AG09309 (cell line): Measurements from ENCODE around the gene SUPT20HL2.
"Not testable (repeated sequence)": the region's sequence is repeated elsewhere in the genome, so short reads cannot be mapped to it uniquely, and the experiment has no call there.

Experiments used
- DNase-seq: peaks from one replicate; pipeline ENCODE4 v3.0.0-alpha.2; 2010; ENCODE audit warnings: low read depth
- H3K4me3 ChIP-seq: 2 replicates; pipeline ENCODE4 v1.5.1; 2011; ENCODE audit warnings: mild to moderate bottlenecking, low read depth, low read length, moderate library complexity; ENCODE audit not compliant: control insufficient read depth
- CTCF ChIP-seq: IDR thresholded peaks from 2 replicates; pipeline ENCODE4 v1.5.1; 2011; ENCODE audit warnings: mild to moderate bottlenecking, low read depth, low read length, inconsistent platforms; ENCODE audit not compliant: insufficient read depth, control insufficient read depth; ENCODE audit errors: missing control alignments

The SUPT20HL2 gene

GRCh38 chrX:24314019-24314635 lies at the start of gene SUPT20HL2:
TSS of gene SUPT20HL2 (minus strand) at chrX:24314069. CDS start at chrX:24313315, 754 bp downstream.
- no peak within 1 kb of the TSS for H3K4me3 ChIP-seq
- TF ChIP-seq CTCF, result no peak
- DNase-seq, result no peak

DNA sequence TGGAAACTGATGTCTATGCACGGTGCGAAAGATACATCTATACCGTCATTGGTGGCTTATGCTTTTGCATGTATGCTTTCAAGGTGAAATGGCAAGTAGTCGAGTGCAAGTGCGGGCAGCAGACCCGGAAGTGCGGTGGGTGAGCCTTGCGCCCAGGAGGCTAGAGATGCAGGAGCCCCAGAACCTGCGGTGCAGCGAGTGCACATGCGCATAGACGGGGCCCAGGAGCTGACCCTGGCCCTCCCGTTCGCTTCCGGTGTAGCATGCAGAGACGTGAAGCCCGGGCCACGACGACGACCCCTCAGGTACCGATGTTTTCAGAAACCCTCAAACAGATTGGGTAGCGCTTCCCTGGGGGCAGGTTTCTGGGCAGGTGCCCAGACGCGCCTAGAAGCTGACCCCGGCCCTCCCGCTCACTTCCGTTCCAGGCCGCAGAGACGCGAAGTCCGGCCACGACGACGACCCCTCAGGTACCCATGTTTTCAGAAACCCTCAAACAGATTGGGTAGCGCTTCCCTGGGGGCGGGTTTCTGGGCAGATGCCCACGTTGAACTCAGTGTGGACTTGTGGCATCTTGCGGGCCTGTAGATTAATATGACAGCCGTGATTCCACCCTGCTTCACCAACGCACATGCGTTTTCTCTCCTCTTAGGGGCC lies 48.3 kb upstream of the SUPT20HL2 start:
- not testable (repeated sequence) for DNase-seq, H3K4me3 ChIP-seq

DNA sequence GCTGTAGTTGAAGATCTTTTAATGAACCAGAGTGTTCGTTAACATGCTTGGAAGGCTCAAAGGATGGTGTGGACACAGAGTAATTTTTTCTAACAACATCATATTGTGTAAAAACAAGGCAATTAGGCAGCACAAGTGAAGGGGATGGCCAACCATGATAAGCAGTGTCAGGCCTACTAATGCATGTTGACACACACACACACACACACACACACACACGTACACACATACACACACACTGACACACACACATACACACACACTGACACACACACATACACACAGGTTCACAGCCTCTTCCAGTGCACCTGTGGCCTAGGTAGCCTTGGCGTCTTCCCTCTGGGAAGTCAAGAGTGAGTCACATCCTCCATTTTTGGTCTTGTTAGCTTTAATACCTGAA lies 46.4 kb upstream of the SUPT20HL2 start, which contains the start of gene SUPT20HL1:
Gene SUPT20HL1 (plus strand): TSS at position 368 of the 400 bp plus-strand sequence. CDS start 2,122 bp downstream, outside the sequence.
- H3K4me3 ChIP-seq, result no peak within 1 kb of the TSS

DNA sequence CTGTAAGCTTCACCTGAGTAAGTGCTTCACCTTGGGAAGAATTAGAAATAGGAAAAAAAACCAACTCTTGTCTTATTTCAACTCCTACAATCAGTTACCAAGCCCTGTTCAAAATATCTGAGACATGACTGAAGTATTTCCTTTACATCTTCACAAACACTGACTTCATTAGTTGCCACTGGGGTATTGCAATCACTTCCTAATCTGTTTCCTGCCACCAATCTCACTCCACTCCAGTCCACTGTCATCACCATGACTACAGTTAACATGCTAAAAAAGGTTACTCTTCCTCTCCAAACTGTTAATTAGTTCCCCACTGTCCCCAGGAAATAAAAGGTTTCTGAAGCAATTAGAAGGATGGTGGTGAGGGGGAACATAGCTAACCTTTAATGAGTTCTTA lies 43.2 kb upstream of the SUPT20HL2 start:
- no peak for TF ChIP-seq CTCF
- no peak overlapping the region for H3K4me3 ChIP-seq
- DNase-seq, result no peak

More for the DNA sequence above, 46.4 kb upstream of the SUPT20HL2 start, which contains the start of gene SUPT20HL1:
- no peak for DNase-seq
- no peak for TF ChIP-seq CTCF

DNA sequence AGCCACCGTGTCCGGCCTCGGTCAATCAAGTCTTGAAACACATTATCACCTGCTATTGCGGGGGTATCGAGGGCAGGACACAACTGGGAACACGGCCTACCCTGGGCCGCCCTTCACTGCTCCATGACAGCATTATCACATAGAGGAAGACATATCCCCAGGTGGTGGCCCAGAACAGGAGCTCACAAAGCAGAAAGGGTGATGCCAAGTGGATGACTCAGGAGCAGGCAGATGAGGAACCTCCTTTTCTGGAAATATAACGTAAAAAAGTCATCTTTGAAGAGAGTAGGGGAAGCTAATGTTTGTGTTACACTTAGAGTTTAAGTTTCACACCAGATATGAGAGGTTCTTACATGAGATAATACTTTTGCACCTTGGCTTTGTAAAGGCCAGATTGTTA lies 41.2 kb upstream of the SUPT20HL2 start:
- no peak for DNase-seq
- no peak for TF ChIP-seq CTCF

GRCh38 chrX:24350217-24350616 lies 36.3 kb upstream of the SUPT20HL2 start:
- no peak for TF ChIP-seq CTCF
- no peak overlapping the region for H3K4me3 ChIP-seq
- DNase-seq, result no peak

More for the DNA sequence above, 41.2 kb upstream of the SUPT20HL2 start:
- H3K4me3 ChIP-seq, result no peak overlapping the region

DNA sequence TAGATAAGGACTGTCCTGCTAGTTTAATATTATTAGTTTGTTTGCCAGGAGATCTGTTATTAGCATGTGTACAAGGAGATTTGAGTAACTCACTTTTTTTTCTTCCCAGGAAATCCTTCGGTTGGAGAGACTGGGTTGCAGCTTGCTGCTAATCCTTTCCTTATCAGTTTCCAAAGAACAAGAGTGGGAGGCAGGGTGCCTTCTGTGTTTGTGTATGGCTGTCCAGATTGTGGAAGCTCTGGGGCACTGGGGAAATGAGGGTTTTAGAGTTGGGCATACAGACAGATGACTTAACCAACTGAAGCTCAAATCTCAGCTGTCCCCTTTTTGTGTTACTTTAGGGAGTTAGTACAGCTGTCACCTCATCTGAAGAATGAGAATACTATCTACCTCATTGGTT lies 34.0 kb upstream of the SUPT20HL2 start:
- no peak overlapping the region for H3K4me3 ChIP-seq
- no peak for DNase-seq
- TF ChIP-seq CTCF, result no peak
